Astrocyte of the hippocampus (primary cell): Measurements from ENCODE around the gene TFCP2.
"Not testable (repeated sequence)": the region's sequence is repeated elsewhere in the genome, so short reads cannot be mapped to it uniquely, and the experiment has no call there.

Experiments
- DNase-seq: peaks from one replicate; pipeline ENCODE4 v3.0.0; 2011; ENCODE audit warnings: low read depth, low spot score

TFCP2 gene, protein sequence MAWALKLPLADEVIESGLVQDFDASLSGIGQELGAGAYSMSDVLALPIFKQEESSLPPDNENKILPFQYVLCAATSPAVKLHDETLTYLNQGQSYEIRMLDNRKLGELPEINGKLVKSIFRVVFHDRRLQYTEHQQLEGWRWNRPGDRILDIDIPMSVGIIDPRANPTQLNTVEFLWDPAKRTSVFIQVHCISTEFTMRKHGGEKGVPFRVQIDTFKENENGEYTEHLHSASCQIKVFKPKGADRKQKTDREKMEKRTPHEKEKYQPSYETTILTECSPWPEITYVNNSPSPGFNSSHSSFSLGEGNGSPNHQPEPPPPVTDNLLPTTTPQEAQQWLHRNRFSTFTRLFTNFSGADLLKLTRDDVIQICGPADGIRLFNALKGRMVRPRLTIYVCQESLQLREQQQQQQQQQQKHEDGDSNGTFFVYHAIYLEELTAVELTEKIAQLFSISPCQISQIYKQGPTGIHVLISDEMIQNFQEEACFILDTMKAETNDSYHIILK

GRCh38 chr12:51172515-51173431 is at the start of gene TFCP2:
TFCP2 (minus strand) TSS chr12:51173135; CDS start chr12:51172422, 713 bp downstream.
- DNase-seq: peak; percentile 99

GRCh38 chr12:51222461-51222860 is 49.5 kb upstream of the TFCP2 start:
- DNase-seq: peak; percentile 30

- not testable (repeated sequence) for DNase-seq
Measured at GRCh38 chr12:51219857-51220256, 46.9 kb upstream of the TFCP2 start.

- peak; percentile 3 for DNase-seq
Measured at GRCh38 chr12:51219322-51219721, 46.4 kb upstream of the TFCP2 start.

DNA sequence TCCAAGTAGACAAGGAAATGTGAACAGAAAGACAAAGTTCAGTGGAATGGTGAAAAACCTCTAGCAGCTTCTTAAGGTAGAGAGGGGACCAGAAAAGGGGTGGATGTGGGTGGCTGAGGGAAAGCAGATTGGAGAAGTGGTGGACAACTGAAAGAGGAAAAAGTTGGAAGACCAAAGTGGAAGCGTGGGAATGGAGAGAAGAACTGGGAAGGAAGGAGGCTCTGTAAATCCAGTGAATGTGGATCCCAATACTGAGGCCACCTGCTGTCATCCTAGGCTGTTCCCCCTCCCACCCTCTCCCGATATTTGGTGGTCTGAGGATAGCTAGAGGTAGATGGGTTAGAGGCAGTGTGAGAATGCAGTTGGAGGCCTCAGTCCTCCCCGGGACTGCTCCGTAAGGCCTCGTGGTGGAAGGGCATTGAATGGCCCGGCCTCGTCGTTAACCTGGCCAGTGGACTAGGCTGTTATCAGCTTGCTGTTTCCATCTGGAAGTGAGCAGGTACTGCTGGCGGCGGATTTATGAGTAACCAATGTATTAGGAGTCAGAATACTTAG is 45.7 kb upstream of the TFCP2 start:
- peak; percentile 13 for DNase-seq

GRCh38 chr12:51217968-51218606 is 45.2 kb upstream of the TFCP2 start, which contains the start of gene POU6F1:
POU6F1 (minus strand) TSS chr12:51218062; CDS start chr12:51206836, 11,226 bp downstream.
- DNase-seq: peak; percentile 95

- DNase-seq: peak; percentile 68
Measured at GRCh38 chr12:51217133-51217967, 44.4 kb upstream of the TFCP2 start.

DNA sequence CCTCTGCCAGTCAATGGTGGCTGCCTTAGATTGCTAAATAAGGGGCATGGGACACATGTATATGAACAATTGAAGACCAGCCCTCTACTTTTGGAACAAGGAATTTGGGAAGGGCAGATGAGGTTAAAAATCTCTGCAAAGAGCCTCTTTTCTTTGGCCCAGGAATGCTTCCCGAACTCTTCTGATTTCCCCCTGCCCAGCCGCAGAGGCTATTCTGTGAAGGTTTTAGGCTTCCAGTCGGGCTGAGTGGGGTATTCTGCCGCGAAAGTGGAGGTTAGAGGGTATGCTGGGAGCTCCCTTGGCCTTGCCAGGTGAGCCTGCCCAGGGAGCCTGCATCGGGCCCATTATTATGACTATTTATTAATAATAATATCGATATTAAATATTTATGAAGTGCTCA is 43.7 kb upstream of the TFCP2 start:
- DNase-seq: no peak

- DNase-seq: no peak
Measured at GRCh38 chr12:51214895-51215294, 42.0 kb upstream of the TFCP2 start.

DNA sequence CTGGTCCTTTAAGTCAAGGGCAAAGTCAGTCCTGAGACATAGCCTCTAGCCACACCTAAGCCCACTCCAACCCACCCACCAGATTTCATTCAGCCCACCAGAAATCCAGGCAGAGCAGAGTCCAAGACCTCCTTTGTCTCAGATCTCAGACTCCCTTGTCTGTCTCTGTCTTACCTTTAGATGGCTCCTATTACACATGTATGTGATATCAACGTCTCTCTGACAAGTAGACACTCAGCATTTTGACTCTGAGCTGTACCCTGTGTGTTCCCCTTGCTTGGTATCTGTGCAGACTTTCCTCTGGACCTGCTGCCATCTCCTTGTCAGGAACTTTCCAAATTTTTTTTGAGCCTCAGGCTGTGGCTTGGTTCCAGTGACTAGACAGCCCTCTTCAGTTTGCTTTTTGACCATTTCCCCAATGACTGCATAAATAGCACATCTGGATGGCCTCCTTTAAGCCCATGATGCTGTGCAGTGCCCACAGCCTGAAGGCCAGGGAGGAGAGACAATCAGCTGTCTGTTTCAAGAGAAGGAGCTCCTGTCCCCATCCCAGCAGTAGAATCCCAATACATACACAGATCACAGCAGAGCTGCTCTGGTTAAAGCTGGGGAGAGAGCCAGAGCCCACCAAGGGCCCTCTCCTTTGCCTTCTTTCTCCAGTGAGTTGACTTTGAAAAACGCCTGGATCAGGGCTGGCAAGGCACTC is 37.9 kb upstream of the TFCP2 start:
- no peak for DNase-seq

GRCh38 chr12:51209259-51209658 is 36.3 kb upstream of the TFCP2 start:
- no peak for DNase-seq

- DNase-seq: no peak
Measured at GRCh38 chr12:51208016-51208660, 35.2 kb upstream of the TFCP2 start.

DNA sequence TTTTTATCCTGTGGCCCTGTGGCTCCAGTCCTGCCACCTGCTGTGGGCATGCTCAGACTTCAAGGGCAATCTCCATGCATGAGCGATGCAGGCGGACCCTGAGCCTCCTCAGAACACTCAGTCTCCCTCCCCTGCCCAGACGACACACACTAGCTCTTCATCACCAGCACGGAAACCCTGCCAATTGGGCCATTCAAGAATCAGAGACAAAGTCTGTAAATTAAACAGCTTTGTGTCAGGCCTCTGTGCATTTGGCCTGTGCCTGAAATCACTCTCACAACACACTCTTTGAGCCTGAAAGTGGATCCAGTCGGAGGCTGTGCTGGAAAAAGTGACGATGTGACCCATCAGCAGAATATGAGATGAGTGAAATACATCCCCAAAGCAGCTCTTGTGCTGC is 32.4 kb upstream of the TFCP2 start:
- DNase-seq: no peak

GRCh38 chr12:51202718-51203117 is 29.8 kb upstream of the TFCP2 start:
- no peak for DNase-seq

- DNase-seq: no peak
Measured at GRCh38 chr12:51200806-51201205, 27.9 kb upstream of the TFCP2 start.

DNA sequence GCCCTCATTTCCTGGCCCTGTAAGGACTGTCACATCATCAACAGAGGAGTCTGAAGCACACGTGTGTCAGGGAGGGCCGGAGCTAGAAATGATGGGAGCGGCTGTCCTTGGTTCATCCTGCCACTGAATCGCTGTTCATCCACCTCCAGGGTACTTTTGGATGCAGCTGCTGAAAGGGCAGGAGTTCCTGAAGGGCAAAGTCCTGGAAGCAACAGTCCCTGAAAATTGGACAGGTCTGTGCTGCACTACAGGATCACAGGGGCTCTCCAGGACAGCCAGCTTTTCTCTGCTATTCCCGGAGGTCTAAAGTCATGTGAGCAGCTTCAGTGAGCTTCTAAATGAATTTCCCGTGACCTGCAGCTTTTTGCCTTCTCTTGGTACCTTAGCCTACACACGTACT is 27.2 kb upstream of the TFCP2 start:
- DNase-seq: no peak

DNA sequence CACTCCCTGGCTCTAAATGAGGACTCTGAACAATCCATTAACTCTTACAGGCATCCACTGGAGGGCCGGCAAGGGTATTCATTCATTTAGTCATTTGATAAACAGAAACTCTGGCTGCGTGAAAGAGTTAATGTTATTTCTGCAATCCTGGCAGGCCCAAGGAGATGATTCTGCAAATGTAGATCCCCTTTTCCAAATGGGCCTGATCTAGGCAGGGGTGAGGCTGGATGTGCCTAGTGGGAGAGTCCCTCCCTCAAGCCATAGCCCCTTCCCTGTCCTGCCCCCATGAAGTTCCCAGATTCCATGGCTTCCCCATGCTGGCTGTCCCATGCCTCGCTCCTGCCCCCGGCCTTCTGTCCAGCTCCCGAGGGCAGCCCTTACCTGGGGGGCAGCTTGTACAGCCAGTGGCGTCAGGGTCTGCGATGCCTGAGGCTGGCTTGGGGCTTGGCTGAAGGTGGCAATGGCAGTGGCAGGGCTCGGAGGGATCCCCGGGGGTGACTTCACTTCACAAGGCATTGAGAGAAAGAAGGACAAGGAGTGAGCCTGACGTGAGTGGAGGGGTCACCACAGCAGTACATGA is 26.5 kb upstream of the TFCP2 start:
- DNase-seq: no peak

GRCh38 chr12:51198568-51199365 is 25.8 kb upstream of the TFCP2 start:
- DNase-seq: no peak
